ENCODE data around the gene CFAP91.

GRCh38 chr3:119663885-119664284, 38.9 kb upstream of the CFAP91 start:
- no peak for TF ChIP-seq LEF1 (IDR thresholded peaks at IDR 0.05; ENCODE audit: borderline replicate concordance)
- no peak for TF ChIP-seq BHLHE40 (IDR thresholded peaks at IDR 0.05; ENCODE audit: borderline replicate concordance)
- no peak for TF ChIP-seq FOXK2 (IDR thresholded peaks at IDR 0.05)
- no peak for TF ChIP-seq ZNF384 (IDR thresholded peaks at IDR 0.05)
- no peak for TF ChIP-seq CTBP1 (IDR thresholded peaks at IDR 0.05; ENCODE audit: borderline replicate concordance)
- TF ChIP-seq ARNT (IDR thresholded peaks at IDR 0.05) = no peak

All from HEK293T (cell line).